ACC112 (cell line): ENCODE data around the gene PLXDC2.

Experiments used
- H2AFZ ChIP-seq: fragments of 200-600 bp; sonication (generic); one replicate; pipeline ENCODE4 v1.6.0; 2017; ENCODE audit warnings: antibody characterized with exemption, low read length; ENCODE audit not compliant: unreplicated experiment
- H3K27ac ChIP-seq: fragments of 200-600 bp; sonication (generic); 2 replicates; pipeline ENCODE4 v1.5.1; 2014; ENCODE audit warnings: low read depth, mild to moderate bottlenecking, antibody characterized with exemption, low read length, moderate library complexity
- H3K27me3 ChIP-seq: fragments of 200-600 bp; sonication (generic); 2 replicates; pipeline ENCODE4 v1.6.1; 2014; ENCODE audit warnings: mild to moderate bottlenecking, antibody characterized with exemption, low read length, moderate library complexity, mixed read lengths; ENCODE audit not compliant: insufficient read depth
- H3K36me3 ChIP-seq: fragments of 200-600 bp; sonication (generic); 2 replicates; pipeline ENCODE4 v1.6.1; 2016; ENCODE audit warnings: mild to moderate bottlenecking, antibody characterized with exemption, low read length, moderate library complexity, mixed read lengths; ENCODE audit not compliant: insufficient read depth
- H3K4me1 ChIP-seq: fragments of 200-600 bp; sonication (generic); one replicate; pipeline ENCODE4 v1.6.1; 2016; ENCODE audit warnings: low read length, mixed read lengths; ENCODE audit not compliant: insufficient read depth, unreplicated experiment, control insufficient read depth
- H3K4me3 ChIP-seq: fragments of 200-600 bp; sonication (generic); 2 replicates; pipeline ENCODE4 v1.5.1; 2014; ENCODE audit warnings: mild to moderate bottlenecking, low read depth, low read length
- H3K79me2 ChIP-seq: fragments of 200-600 bp; sonication (generic); one replicate; pipeline ENCODE4 v1.6.0; 2016; ENCODE audit warnings: low read length; ENCODE audit not compliant: control insufficient read depth, unreplicated experiment, insufficient read depth

PLXDC2 gene

GRCh38 chr10:19937989-19938388 lies 121.8 kb downstream of the PLXDC2 start:
- Histone ChIP-seq H3K36me3 (no peaks in the 10 kb centered on the region), H3K79me2 (no peaks in the 10 kb centered on the region), H2AFZ (no peak overlapping the region), H3K4me1 (no peaks in the 10 kb centered on the region), H3K27me3 (no peaks in the 10 kb centered on the region), H3K27ac (no peak overlapping the region), H3K4me3 (no peak overlapping the region)

- no peak overlapping the region for H2AFZ ChIP-seq
- H3K36me3 ChIP-seq: no peaks in the 10 kb centered on the region
- no peaks in the 10 kb centered on the region for H3K27me3 ChIP-seq
- no peak overlapping the region for H3K4me3 ChIP-seq
- H3K4me1 ChIP-seq: no peaks in the 10 kb centered on the region
- H3K27ac ChIP-seq: no peak overlapping the region
- H3K79me2 ChIP-seq: no peaks in the 10 kb centered on the region
Measured at GRCh38 chr10:19941206-19941880, 125.1 kb downstream of the PLXDC2 start.

DNA sequence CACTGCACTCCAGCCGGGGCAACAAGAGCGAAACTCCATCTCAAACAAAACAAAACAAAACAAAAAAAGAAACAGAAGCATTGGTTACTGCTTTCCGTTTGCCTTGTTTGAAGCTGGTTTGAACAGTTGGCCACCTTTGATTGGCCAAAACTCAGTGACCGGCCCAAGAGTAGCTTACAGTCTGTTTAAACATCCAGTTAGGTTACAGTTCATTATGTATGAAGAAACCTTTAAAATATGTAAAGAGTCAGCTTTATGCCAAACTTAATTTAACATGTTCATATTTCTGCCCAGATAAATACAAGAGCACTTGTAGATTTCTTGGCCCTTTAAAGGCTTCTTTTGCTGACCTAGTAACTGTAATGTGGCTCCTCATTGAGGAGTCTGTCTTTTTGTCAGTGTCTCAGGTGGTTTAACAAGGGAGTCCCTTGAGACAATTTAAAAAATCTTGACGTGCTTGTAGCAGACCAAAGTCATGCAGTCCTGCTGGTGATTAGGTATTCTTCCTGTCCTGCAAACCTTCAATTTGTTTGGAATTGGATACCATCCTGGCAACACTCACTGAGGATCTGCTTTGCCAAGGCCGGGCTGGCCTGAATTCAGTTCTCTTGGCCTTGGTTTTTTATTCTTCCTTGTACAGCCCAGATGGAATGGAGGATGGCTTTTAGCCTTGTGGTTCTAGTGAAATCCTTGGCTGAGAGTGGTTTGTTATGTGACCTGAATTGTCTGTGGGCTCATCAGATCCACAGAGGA lies 128.9 kb downstream of the PLXDC2 start:
- Histone ChIP-seq H3K27me3 (no peaks in the 10 kb centered on the region), H3K4me1 (no peaks in the 10 kb centered on the region), H3K79me2 (no peaks in the 10 kb centered on the region), H2AFZ (no peak overlapping the region), H3K36me3 (no peaks in the 10 kb centered on the region), H3K4me3 (no peak overlapping the region), H3K27ac (no peak overlapping the region)

DNA sequence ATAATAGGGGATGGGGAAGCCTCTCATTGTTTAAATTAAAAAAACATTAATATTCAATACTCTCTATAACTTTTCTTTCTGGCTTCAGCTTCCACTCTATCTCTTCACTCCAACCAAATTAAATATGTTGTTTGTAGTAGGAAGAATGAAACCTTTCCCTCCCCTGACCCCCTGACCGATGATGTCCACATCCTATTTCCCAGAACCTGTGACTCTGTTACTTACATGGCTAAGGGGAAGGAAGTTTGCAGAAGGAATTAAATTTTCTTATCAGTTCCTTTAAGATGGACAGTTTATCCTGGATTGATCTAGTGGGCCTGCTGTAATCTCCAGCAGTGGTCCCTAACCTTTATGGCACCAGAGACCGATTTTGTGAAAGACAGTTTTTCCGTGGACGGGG lies 130.0 kb downstream of the PLXDC2 start:
- H3K4me3 ChIP-seq: no peak overlapping the region
- no peaks in the 10 kb centered on the region for H3K27me3 ChIP-seq
- H3K36me3 ChIP-seq: no peaks in the 10 kb centered on the region
- no peaks in the 10 kb centered on the region for H3K4me1 ChIP-seq
- no peaks in the 10 kb centered on the region for H3K79me2 ChIP-seq
- no peak overlapping the region for H3K27ac ChIP-seq
- no peak overlapping the region for H2AFZ ChIP-seq

DNA sequence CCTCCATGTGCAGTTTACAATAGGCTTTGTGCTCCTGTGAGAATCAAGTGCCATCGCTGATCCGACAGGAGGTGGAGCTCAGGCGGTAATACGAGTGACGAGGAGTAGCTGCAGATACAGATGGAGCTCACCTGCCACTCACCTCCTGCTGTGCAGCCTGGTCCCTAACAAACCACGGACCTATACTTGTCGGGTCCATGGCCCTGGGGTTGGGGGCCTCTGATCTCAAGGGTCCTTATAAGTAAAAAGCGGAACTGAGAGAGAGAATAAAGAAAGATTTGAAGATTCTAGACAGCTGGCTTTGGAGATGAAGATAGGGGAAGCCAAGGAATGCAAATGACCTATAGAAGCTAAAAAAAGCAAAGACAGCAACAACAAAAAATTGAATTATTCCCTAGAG lies 130.6 kb downstream of the PLXDC2 start:
- Histone ChIP-seq H3K4me3 (no peak overlapping the region), H3K27me3 (no peaks in the 10 kb centered on the region), H3K36me3 (no peaks in the 10 kb centered on the region), H3K27ac (no peak overlapping the region), H2AFZ (no peak overlapping the region), H3K4me1 (no peaks in the 10 kb centered on the region), H3K79me2 (no peaks in the 10 kb centered on the region)

DNA sequence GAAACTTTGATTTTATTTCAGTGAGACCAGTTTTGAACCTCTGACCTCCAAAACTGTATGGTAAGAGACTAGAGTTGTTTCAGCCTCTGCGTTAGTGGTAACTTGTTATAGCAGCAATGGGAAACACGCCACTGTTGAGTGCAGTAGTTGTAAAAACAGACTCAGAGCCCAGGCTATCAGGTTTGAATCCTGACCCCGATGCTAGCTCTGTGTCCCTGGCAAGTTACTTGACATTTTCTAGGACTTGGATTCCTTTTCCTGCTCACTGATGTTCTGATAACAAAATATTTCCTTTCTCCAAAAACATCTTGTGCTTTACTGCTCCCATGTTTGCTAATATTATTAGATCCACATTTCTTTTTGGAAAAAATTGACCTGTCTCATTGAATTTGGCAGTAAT lies 131.0 kb downstream of the PLXDC2 start:
- H3K79me2 ChIP-seq: no peaks in the 10 kb centered on the region
- no peak overlapping the region for H3K4me3 ChIP-seq
- H3K4me1 ChIP-seq: no peaks in the 10 kb centered on the region
- H3K27me3 ChIP-seq: no peaks in the 10 kb centered on the region
- H2AFZ ChIP-seq: no peak overlapping the region
- no peak overlapping the region for H3K27ac ChIP-seq
- H3K36me3 ChIP-seq: no peaks in the 10 kb centered on the region

DNA sequence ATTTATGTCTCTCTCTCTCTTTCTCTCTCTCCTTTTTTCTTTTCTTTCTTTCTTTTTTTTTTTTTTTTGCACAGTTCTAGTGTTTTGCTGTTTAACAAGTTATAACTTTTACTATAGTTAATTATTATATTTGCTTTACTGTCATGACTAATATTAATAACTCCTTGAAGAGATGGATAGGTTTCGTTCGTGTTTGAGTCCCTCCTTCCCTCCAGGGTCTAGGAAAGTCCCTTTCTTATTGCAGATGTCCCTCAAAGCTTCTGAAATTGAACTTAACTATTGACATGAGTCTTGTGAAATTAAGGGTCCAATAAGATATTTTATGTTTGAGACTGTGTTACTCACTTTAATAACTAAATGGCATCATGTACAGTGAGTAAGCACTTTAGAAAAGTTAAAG lies 131.4 kb downstream of the PLXDC2 start:
- H3K79me2 ChIP-seq: no peaks in the 10 kb centered on the region
- no peaks in the 10 kb centered on the region for H3K4me1 ChIP-seq
- H3K4me3 ChIP-seq: no peak overlapping the region
- no peak overlapping the region for H3K27ac ChIP-seq
- no peaks in the 10 kb centered on the region for H3K36me3 ChIP-seq
- H3K27me3 ChIP-seq: no peaks in the 10 kb centered on the region
- H2AFZ ChIP-seq: no peak overlapping the region

GRCh38 chr10:19952224-19953010 lies 136.2 kb downstream of the PLXDC2 start:
- H3K36me3 ChIP-seq: no peaks in the 10 kb centered on the region
- H3K4me3 ChIP-seq: no peak overlapping the region
- H3K79me2 ChIP-seq: no peaks in the 10 kb centered on the region
- no peaks in the 10 kb centered on the region for H3K4me1 ChIP-seq
- no peak overlapping the region for H3K27ac ChIP-seq
- no peaks in the 10 kb centered on the region for H3K27me3 ChIP-seq
- H2AFZ ChIP-seq: no peak overlapping the region

- H3K4me1 ChIP-seq: no peaks in the 10 kb centered on the region
- no peak overlapping the region for H3K27ac ChIP-seq
- H3K4me3 ChIP-seq: no peak overlapping the region
- H2AFZ ChIP-seq: no peak overlapping the region
- no peaks in the 10 kb centered on the region for H3K36me3 ChIP-seq
- no peaks in the 10 kb centered on the region for H3K27me3 ChIP-seq
- H3K79me2 ChIP-seq: no peaks in the 10 kb centered on the region
Measured at GRCh38 chr10:19954601-19955000, 138.4 kb downstream of the PLXDC2 start.

- H3K79me2 ChIP-seq: no peaks in the 10 kb centered on the region
- H2AFZ ChIP-seq: no peak overlapping the region
Measured at GRCh38 chr10:19956516-19957032, 140.3 kb downstream of the PLXDC2 start.

More at GRCh38 chr10:19956516-19957032, 140.3 kb downstream of the PLXDC2 start:
- H3K27ac ChIP-seq: no peak overlapping the region
- H3K27me3 ChIP-seq: no peaks in the 10 kb centered on the region
- no peak overlapping the region for H3K4me3 ChIP-seq
- H3K4me1 ChIP-seq: no peaks in the 10 kb centered on the region
- H3K36me3 ChIP-seq: no peaks in the 10 kb centered on the region
